GM18907 (cell line): Measurements from ENCODE around the gene OXNAD1.

ENCODE experiments used
- ATAC-seq: cut with Tn5 transposase; IDR thresholded peaks from one replicate; pipeline ENCODE4 v1.9.1; 2021; ENCODE audit warnings: mild to moderate bottlenecking, moderate library complexity; ENCODE audit not compliant: unreplicated experiment

Gene OXNAD1

GRCh38 chr3:16323737-16324136 is 58.7 kb downstream of the OXNAD1 start:
- no peak for ATAC-seq

- ATAC-seq: no peak
These were observed 60.8 kb downstream of the OXNAD1 start for GRCh38 chr3:16325850-16326249.

- ATAC-seq: no peak
These were observed 61.8 kb downstream of the OXNAD1 start for GRCh38 chr3:16326724-16327349.

GRCh38 chr3:16328124-16328523 is 63.1 kb downstream of the OXNAD1 start:
- ATAC-seq: no peak

GRCh38 chr3:16329036-16329825 is 64.2 kb downstream of the OXNAD1 start:
- ATAC-seq: no peak

GRCh38 chr3:16329826-16330129 is 64.8 kb downstream of the OXNAD1 start:
- ATAC-seq: no peak

GRCh38 chr3:16330351-16330750 is 65.3 kb downstream of the OXNAD1 start:
- ATAC-seq: no peak

GRCh38 chr3:16331319-16331883 is 66.4 kb downstream of the OXNAD1 start:
- ATAC-seq: no peak

GRCh38 chr3:16332904-16333426 is 68.0 kb downstream of the OXNAD1 start:
- ATAC-seq: no peak

- ATAC-seq: no peak
These were observed 69.9 kb downstream of the OXNAD1 start for GRCh38 chr3:16334909-16335308.

GRCh38 chr3:16335333-16335732 is 70.3 kb downstream of the OXNAD1 start:
- no peak for ATAC-seq

GRCh38 chr3:16335772-16336645 is 71.0 kb downstream of the OXNAD1 start:
- no peak for ATAC-seq

GRCh38 chr3:16336825-16337224 is 71.8 kb downstream of the OXNAD1 start:
- ATAC-seq: no peak

GRCh38 chr3:16337856-16338540 is 73.0 kb downstream of the OXNAD1 start:
- ATAC-seq: peak; percentile 92

GRCh38 chr3:16338999-16339398 is 74.0 kb downstream of the OXNAD1 start:
- peak; percentile 43 for ATAC-seq

- no peak for ATAC-seq
These were observed 78.1 kb downstream of the OXNAD1 start for GRCh38 chr3:16343101-16343500.

GRCh38 chr3:16346413-16347081 is 81.5 kb downstream of the OXNAD1 start:
- ATAC-seq: no peak

GRCh38 chr3:16347548-16347947 is 82.5 kb downstream of the OXNAD1 start:
- ATAC-seq: no peak

GRCh38 chr3:16349986-16350596 is 85.1 kb downstream of the OXNAD1 start:
- no peak for ATAC-seq
